PFSK-1 (cell line): ENCODE results near the gene AVL9.

Source experiments
- POLR2AphosphoS5 ChIP-seq: IDR thresholded peaks from 2 replicates; pipeline ENCODE4 v1.6.1; 2012; ENCODE audit warnings: low read depth, mild to moderate bottlenecking, control low read depth, low read length, moderate library complexity
- SIN3A ChIP-seq: IDR thresholded peaks from 2 replicates; pipeline ENCODE4 v1.6.1; 2012; ENCODE audit warnings: mild to moderate bottlenecking, low read length, moderate library complexity, borderline replicate concordance; ENCODE audit not compliant: insufficient read depth
- TAF1 ChIP-seq: IDR thresholded peaks from 2 replicates; pipeline ENCODE4 v1.6.1; 2012; ENCODE audit warnings: low read length, control low read depth, borderline replicate concordance; ENCODE audit not compliant: insufficient read depth

DNA sequence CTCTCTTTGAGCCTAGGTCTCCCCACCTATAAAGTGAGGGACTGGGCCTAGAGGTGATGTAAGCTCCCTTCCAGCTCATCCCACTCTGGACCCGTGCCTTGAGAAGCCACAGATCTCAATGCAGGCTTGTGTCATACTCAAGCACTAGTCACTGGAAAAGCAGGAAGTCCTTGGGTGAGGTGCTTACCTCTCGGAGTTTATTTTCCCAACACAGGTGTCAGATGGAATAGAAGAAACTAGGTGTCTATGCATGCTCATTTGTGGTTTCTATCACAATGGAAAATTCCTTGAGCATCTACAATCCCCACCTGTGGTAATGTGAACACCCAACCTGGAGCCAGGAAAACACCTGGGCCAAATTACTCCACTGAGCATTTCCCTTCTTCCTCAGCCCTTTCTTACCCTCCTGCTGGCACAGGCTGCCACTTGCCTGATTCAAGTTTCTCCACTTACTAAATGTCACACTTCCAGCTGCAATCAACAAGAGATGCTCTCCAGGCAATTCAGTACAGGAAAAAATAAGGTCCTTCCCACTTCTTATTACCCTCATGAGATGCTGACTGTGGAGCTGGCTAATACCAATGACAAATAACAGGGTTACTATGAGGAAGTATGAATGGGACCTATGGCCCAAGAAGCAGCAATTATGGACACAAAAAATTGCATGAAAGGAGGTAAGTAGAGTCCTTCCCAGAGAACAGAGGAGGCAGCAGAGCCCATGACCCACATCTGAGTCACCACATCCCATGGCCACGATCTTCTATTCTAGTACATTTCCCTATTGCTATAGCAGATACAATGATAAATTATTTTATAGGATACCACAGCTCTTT, 18.3 kb upstream of the AVL9 start:
- TF ChIP-seq POLR2AphosphoS5 (no peak), TAF1 (no peak), SIN3A (no peak)
